Hematopoietic multipotent progenitor cell treated with erythropoietin and hydrocortisone succinate and interleukin-3 and kit ligand, for 17 days (in vitro differentiated cells): Measurements from ENCODE around the gene OR4K2.
"Not testable (repeated sequence)": the region's sequence is repeated elsewhere in the genome, so short reads cannot be mapped to it uniquely, and the experiment has no call there.

Source experiments
- DNase-seq: peaks from one replicate; pipeline ENCODE4 v3.0.0-alpha.2; 2015; ENCODE audit warnings: low spot score

Gene OR4K2, protein sequence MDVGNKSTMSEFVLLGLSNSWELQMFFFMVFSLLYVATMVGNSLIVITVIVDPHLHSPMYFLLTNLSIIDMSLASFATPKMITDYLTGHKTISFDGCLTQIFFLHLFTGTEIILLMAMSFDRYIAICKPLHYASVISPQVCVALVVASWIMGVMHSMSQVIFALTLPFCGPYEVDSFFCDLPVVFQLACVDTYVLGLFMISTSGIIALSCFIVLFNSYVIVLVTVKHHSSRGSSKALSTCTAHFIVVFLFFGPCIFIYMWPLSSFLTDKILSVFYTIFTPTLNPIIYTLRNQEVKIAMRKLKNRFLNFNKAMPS

DNA sequence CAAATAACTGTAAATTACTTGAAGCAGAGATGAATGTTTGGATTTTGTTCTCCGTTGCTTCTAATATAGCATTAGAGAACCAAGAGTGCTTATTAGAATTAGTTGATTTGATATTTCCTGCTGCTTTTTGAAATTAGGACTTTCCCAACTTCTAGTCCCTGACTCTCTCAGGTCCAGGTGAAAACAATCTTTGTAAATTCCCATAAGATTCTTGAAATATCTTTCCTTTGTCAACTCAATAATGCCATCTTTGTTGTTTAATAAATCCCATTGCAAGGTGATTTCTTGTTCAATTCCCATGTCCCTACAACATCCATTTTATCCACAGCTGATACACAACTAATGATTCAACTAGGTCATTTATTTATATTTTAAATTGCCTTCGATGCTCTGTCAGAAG is at the start of gene OR4K2:
Gene OR4K2 (plus strand): TSS at position 301 of the 400 bp plus-strand sequence. CDS start 1,126 bp downstream, outside the sequence.
- DNase-seq, result no peak

DNA sequence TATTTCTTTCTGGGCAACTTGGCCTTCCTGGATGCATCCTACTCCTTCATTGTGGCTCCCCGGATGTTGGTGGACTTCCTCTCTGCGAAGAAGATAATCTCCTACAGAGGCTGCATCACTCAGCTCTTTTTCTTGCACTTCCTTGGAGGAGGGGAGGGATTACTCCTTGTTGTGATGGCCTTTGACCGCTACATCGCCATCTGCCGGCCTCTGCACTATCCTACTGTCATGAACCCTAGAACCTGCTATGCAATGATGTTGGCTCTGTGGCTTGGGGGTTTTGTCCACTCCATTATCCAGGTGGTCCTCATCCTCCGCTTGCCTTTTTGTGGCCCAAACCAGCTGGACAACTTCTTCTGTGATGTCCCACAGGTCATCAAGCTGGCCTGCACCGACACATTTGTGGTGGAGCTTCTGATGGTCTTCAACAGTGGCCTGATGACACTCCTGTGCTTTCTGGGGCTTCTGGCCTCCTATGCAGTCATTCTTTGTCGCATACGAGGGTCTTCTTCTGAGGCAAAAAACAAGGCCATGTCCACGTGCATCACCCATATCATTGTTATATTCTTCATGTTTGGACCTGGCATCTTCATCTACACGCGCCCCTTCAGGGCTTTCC is 47.2 kb upstream of the OR4K2 start:
- DNase-seq, result not testable (repeated sequence)

DNA sequence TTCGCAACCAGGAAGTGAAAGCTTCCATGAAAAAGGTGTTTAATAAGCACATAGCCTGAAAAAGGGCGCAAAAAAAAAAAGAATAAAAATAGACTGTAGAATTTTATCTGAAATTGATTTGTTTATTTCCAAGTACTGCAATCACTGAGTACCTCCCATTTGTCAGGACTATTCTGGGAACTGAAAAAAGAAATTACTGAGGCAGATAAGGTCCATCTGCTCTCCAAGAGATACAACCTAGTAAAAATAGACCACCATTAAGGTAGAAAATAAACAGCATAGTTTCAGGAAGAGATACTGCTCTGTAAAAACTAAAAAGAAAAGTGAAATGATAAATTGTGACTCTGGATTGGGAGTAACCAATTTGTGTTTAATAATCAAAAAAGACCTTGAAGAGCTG is 46.6 kb upstream of the OR4K2 start:
- DNase-seq, result no peak

DNA sequence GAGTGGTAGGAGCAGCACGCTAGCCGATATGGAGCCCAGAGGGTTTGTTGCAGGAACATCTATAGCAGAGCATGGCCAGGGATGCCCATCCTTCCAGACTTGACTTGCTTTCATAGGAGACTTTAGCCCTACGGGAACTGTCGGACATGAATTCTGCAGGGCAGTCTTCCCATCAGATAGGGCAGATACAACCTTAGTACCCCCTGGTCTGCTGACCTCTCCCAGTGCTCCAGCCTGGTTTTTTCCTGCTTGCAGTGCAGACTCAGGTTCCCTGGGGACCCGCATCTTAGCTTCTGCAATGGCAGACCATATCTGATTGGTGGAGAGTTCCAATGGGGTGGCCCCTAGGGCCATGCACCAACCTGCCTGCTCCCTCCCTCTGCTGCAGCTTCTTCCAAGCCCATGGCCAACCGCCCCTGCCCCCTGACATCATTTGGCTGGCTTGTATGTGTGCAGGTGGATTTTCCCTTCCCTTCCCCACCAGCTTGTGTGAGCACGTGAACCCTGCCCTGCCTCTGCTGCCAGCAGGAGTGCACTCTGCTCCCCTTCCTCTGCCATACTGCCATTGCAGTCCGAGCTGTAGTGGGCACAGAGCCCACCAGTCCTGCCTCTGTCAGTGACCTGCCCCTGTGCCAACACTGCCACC is 40.6 kb upstream of the OR4K2 start:
- DNase-seq, result not testable (repeated sequence)

DNA sequence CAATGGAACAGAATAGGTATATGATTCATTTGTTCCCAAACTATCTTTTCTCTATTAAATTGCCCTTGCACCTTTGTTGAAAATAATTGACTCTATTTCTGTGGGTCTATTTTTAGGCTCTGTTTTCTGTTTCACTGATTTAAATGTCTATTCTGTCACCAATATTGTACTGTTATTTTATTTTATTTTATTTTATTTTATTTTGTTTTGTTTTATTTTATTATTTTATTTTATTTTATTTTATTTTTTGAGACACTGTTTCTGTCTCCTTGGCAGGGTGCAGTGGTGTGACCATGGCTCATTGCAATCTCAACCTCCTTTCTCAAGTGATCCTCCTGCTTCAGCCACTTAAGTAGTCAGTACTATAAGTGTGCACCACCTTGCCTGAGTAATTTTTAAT is 36.5 kb upstream of the OR4K2 start:
- DNase-seq, result no peak

DNA sequence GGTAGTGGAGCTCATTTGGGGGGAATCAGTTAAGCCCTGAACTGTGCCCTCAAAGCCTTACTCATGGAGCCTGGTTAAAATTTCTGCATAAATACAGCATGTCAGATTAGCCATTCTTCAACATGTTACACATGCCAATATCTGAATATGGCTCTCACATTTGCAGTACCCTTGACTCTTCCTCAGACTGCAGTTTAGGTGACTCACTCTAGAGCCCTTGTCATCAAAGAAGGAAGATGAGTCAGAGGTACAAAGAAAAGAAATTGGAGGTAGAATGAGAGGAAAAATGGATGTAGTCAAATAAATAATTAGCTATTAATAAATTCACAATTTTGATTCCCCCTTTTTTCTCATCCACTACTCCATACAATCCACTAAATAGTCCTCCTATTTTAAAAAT is 23.6 kb upstream of the OR4K2 start:
- DNase-seq, result no peak

DNA sequence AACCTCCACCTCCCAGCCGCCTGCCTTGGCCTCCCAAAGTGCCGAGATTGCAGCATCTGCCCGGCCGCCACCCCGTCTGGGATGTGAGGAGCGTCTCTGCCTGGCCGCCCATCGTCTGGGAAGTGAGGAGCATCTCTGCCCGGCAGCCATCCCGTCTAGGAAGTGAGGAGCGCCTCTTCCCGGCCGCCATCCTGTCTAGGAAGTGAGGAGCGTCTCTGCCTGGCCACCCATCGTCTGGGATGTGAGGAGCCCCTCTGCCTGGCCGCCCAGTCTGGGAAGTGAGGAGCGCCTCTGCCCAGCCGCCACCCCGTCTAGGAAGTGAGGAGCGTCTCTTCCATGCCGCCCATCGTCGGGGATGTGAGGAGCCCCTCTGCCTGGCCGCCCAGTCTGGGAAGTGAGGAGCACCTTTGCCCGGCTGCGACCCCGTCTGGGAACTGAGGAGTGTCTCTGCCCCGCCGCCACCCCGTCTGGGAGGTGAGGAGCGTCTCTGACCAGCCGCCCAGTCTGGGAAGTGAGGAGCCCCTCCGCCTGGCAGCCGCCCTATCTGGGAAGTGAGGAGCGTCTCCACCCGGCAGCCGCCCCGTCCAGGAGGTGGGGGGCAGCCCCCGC is 8.8 kb upstream of the OR4K2 start:
- not testable (repeated sequence) for DNase-seq

DNA sequence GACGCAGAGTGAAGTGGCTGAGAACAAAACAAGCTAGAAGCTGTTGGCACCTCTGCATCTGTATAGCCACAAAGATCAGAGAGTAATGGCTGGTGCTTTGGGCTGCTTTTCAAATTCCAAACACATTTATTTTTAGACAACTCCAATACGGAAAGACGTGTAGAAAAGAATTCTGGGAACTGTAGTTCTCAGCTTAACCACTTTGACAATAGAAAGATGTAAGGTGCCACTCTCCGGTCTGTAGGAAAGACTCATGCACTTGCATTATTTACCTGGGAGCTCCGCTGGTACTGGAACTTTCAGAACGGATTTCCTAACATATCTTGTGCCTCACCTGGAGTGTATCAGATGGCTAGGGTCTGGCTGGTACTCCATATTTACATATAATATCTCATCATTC is 1.8 kb upstream of the OR4K2 start:
- no peak for DNase-seq

DNA sequence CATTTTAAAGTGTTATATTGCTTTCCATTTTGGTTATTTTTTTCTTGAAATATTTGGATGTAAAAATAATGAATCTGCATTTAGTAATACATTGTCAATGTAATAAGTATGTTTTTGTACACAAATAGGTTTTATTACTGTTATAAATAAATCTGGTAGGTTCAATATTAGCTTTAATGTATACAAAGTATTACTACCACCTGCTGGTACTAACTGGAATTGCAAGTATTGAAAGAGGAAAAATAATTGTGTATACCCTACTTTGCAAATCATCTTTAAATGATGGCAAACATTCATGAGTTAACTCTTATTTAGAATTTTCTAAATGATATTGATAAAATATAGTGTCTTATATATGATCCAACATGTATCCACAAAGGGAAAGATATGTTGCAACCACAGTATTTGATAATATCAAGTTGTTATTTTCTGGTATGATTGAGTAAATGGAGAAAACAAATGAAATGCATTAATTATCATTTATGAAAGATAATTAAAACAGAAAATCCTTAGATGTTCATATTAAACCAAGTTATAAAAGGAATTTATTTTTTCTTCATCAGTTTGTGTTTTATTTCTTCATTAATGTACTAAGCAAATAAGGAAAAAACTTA is 3.2 kb downstream of the OR4K2 start:
- DNase-seq, result peak; percentile 34

DNA sequence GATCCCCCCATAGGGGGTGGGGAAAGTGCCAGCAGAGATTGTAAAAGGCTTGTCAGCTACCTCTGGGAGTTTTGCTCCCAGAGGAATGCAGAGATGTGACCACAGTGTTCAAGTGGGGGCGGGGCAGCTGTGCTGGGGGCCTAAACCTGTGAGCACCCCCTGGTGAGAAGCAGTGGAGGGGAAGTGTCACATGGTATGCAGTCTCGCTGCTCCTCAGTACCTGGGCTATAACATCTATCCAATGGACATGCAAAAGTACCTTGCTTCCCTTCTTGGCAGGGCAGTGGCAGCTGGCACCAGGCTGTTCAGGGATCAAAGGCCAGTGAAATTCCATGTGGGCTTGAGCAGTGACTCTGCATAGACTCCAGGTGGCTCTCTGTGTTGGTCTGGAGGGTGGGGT is 20.3 kb downstream of the OR4K2 start:
- DNase-seq, result no peak

DNA sequence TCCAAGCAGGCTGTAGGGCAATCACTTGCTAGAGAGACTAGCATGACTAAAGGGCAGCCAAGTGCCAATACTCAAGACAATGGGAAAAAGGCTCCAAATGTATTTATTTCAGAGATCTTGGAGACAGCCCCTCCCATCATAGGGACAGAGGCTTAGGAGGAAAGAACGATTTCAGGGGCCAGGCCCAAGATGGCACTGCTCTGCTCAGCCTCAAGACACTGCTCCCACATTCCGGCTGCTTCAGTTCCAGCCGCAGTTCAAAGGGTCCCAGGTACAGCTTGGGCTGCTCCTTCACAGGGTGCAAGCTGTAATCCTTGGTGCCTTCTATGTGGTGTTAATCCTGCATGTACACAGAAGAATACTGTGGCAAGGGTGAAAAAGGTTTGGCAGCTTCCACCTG is 26.1 kb downstream of the OR4K2 start:
- DNase-seq, result no peak

DNA sequence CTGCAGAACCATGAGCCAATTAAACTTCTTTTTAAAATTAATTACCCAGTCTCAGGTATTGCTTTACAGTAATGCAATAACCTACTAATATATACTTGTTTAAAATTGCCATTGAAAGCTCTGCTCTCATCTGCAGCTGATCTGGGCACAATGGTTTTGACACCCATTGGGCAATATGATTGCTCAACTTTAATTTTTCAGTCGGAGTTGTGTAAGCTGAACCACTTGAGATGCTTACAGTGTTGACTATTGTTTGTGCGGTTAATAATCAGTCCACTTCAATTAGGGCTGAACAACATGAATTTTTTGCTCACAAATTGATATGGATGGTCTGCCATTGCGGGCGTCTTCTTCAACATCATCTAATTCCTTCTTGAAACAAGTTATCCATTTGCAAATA is 27.5 kb downstream of the OR4K2 start:
- DNase-seq, result no peak

DNA sequence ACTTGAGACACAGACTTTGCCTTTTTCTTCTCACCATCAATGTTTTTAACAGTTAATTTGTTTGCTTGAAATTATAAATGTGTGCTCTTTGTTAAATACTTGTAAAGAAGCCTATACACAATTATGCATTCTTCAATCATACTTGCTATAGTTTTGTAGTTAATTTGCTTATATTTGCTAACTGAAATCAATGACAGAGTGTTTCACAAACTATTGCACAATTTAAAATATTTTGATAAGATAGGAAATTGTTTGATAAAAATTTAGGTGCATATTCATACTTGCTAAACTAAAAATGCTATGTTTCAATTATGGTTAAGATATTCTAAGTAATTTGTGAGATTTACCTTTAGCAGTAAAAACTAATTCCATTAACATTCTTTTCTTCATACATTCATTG is 31.7 kb downstream of the OR4K2 start:
- DNase-seq, result no peak

DNA sequence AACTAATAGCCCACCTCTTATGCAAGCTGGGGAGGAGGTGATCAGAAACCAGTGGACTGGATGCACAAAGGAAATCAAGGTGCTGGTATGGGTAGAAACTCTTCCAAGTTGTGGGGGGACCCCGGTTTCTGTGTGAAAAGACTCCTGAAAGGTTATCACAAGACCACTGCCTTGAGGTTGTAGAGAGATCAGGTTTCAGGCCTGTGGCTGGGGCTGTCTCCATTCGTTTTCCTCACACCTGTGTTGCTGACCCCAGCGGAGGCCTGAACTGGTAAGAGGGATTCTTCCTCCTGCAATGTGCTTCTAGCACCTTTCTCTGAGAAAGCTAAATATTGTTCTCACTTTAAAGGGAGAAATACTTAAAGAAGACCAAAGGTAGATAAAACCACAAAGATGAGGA is 36.2 kb downstream of the OR4K2 start:
- no peak for DNase-seq

DNA sequence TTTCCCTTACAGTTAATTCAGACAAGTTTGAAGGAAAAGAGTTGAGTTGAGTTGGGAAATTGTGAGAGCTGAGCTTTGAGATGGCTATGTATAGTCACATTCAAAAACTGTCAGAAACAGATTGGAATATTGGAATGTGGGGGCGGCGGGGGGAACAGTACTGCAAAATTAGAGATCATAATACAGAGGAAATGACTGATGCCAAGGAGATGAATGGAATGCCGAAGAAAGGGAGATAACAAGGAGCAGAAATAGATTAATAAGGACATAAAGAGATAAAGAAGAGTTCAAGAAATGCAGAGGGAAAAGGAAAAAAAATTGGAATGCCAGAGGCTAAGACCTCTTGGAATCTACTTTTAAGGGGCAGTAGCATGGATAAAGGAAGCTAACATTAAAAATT is 42.3 kb downstream of the OR4K2 start:
- DNase-seq, result no peak

DNA sequence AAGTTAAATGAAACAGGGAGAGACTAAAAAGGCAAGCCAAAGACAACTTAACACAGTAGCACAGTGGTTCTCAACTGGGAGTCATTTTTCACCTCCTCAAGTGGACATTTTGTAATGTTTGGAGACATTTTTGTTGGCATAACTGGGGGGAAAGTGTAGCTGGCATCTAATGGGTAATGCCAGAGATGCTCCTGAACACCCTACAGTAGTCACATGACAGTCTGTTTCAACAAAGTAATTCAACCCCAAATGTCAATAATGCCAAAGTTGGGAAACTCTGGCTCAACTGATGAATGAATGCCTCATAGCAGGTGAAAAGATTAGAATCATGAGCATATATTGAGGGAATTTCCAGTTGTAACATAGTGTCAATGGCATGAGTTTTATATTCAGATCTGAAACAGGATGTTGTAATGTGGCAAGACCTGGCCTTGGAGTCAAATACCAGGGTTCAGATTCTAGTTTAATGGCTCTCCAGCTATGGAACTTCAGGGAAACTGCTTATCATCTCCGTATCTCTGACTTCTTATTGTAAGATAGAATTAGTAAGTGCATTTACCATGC is 43.1 kb downstream of the OR4K2 start:
- no peak for DNase-seq

DNA sequence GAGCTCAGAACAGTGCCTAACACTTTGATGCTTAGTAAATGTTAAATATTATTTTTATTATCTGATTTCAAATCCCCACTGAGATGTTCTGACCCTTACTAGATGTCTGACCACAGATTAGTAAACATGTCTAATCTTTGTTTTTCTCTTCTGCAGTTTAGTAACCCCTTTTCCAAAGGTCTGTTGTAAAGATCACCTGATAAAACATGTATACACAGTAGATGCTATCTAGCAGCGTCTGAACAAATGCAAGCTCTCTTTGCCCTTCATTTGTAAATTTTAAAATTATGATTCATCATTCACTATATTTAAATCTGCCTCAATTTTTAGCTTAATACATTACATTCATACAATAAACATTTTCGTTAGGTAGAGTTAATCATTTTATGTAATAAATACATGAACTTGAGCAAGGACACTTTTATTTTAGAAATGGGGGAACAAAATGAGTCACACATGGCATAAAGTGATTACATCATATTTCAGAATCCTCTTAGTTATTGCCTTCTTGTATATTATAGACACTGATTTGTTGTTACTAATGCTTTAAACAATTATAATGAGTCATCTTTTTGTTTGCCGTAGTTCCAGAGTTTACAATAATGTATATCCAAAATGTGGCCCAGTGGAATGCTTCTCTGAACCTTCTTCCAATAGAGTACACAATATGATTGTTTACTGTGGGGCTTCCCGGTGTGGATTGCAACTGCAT is 43.8 kb downstream of the OR4K2 start:
- no peak for DNase-seq

DNA sequence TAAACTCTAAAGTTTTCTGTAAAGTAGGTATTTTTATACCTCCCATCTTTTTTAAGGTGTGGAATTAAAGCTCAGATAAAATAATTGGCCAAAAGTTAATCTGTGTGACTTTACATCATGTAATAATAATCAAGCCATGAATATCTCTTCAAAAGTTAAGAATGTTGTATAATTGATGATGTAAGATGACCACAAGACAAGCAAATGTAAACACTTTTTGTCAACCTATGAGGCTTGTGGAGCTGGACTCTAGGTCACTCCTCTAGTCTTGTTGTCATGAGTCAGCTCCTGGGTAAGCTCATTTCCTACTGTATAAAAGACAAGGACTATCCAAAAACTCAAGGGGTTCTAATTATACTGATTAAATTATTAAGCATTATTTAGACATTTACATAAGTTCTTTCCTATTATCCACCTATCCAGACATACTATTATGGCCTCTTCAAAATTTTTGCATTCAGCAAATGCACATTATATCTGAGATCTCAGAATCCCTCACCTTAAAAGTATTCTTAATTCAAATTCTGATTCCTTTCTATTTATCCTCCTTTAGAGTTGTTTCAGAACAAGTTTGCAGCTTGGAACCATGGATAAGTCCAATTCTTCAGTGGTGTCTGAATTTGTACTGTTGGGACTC is 45.2 kb downstream of the OR4K2 start, which contains the start of gene OR4K5:
Gene OR4K5 (plus strand): TSS at position 587 of the 637 bp plus-strand sequence. CDS start 0 bp downstream, at position 587.
- no peak for DNase-seq

DNA sequence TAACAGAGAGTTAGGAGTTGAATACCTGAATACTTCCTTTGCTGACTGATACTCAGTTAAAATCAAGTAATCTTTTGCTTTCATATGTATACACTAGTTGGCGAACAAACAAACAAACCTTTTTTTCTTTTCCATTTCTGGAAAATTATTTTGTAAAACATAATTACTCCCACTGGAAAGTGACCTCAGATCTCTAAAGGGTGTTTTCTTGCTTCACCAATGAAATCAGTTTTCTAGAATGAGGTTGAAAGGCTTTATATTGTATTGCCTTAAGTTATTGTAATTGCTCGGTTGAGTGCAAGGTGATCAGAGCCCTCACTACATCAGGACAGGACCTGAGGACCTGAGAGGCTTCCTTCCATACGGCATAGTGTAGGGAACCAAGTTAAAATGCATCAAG is 55.7 kb downstream of the OR4K2 start, which contains the start of gene OR4K1:
Gene OR4K1 (plus strand): TSS at position 301 of the 400 bp plus-strand sequence. CDS start 4,750 bp downstream, outside the sequence.
- no peak for DNase-seq
